ENCODE results near the gene ARHGAP6.

Gene ARHGAP6

DNA sequence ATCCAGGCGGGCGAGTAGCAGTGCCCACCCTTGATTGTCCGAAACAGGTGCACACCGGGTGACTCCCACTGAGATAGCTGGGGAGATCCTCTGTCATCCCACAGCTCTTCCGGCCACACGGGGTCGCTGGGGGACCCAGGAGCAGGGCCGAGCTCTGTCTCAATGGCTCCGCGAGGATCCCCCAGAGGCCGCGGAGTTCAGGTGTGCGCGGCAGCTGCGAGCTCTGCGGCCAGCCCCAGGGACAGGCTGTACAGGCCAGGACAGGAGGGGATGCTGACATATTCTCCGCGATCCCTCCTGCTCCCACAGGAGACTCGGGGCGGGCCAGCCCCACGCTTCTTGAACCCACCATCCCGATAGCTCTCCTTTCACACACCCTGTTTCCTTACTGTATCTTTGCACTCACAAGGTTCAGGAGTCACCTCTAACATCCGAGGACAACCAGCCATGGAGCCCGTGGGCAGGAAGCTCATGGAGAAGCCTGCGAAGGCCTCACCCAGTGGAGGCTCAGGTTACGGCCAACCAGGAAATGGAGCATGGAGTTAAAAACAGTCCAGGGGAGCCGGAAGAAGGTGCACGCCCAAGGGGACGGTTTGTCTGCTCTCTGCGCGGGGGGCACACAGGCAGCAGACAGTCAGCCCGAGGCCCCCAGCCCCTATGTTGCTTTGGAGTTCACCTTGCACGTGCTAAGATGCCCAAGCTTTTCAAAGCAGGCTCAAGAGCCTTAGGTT, 450.4 kb downstream of the ARHGAP6 start:
- no peak for DNase-seq (ENCODE audit: low read depth)

DNA sequence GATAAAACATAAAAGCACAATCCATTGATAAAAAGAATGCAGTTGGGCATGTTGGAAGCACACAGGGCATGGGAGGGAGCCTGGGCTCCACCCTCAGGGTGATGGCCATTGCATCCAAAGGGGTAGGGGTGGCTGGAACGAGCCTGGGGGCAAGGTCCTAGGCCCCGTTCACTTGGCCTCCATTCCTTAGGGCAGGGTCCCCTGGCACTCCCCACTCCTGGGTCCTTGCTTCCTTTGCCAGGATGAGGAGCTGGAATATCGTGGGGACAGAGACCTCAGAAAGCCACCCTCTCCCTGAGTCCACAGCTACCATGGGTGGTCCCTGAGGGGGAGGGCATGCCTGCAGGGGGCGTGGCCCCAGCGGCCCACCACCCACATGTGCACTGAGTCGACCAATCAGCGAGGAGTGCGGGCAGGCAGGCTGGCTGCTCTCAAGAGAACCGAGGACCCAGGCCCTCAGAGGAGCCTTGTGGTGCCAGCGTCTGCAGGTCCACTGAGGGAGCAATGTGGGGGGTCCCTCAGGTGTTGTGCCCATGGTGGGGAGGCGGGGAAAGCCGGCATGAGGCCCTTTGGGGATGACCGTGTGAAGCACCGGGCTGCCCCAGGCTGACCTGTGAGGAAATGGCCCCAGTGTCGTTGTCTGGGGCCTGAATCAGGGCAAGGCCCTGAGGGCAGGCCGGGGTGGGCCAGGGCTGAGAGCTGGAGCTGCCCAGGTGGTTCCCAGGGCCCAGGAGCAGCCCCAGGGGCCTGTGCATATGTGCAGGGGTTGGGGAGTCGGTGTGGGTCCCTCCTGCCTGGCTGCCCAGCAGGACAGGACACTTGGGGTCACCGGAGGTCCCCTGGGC, 451.2 kb downstream of the ARHGAP6 start:
- DNase-seq (ENCODE audit: low read depth): no peak

DNA sequence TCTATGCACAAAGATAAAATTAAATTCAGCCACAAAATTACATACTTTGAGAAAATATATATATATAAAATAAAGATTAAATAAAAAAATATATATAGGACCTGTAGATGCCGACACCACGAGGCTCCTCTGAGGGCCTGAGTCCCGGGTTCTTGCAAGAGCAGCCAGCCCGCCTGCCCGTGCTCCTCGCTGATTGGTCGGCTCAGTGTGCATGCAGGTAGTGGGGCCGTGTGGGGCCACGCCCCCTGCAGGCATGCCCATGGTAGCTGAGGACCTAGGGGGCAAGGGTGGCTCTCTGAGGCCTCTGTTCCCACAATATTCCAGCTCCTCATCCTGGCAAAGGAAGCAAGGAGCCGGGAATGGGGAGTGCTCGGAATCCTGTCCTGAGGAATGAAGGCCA, 453.0 kb downstream of the ARHGAP6 start:
- DNase-seq (ENCODE audit: low read depth): no peak

DNA sequence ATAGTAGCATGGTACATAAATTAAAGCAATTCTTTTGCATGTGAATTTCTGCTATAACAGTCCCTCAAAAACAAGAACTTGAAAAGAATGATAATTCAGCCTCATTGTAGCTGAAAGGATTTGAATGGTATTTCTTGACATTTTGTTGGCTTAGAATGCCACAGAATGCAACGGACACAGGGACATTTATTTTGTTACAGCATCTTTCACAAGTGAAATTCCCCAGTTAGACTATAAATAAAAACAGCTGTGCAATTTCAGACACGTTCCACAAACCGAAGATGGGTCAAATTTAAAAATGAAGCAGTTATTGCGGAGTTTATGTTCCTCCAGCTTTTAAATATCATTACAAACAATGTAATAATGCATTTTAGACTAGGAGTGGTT, 455.3 kb downstream of the ARHGAP6 start:
- DNase-seq (ENCODE audit: low read depth): no peak

DNA sequence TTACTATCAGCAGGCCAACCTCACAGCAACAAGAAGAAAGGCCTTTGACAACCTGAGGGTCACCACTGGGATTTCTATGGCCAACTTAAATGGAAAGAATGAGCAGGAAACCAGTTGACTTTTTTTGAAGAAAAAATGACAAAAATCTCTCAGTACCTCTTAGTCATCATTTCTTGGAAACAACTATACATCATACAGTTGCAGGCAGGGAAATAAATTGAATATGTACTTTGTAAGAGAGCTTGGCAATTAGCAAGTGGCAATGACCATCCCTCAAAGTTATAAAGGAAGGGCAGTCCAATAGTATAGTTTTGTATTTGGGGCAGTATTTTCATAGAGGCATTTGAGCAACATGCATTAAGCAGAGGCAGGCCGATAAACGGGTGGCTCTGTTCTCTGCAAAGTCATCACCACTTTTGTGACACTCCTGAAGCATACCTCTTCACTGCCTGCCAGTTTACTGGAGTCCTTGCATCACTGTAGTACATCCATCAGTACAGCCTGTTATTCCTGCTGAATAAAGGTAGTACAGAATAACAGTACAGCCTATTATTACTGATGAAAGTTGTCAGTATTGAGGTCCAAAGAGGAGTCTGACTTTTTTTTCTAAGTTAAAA, 455.8 kb downstream of the ARHGAP6 start:
- no peak for DNase-seq (ENCODE audit: low read depth)

DNA sequence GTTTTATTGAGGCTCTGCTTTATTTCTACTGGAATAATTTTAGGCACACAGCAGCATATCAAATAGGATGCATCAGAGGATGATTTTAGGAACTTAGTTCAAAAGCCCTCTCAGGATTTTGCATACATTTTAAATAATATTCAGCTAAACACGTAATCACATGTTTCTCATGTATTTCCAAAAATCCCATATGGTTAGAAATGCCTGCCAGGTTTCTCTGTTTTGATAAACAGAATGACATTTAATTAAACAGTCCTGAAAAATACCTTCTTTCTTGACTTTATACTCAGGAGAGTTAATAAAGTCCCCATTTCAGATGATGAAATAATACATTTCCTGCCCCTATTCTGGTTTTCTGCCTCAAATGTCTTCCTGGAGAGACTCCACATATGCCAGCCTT, 459.0 kb downstream of the ARHGAP6 start:
- no peak for DNase-seq (ENCODE audit: low read depth)

DNA sequence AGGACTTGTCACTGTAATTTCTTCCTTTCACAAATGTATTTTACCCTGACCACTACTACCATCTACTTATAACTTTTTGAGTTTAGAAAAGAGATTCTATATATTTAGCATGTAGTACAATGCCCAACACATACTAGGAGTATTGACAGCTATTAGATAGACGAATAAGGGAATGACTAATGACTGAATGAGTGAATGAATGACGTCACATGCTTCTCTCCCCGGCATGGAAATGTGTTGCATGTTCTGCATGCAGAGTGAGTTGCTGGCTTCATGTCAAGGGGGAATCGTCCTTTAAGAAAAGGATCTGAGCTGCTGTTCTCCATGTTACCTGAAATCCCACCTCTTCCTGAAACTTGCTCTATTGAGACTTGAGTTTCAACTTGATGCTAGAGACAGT, 459.9 kb downstream of the ARHGAP6 start:
- DNase-seq (ENCODE audit: low read depth): no peak

DNA sequence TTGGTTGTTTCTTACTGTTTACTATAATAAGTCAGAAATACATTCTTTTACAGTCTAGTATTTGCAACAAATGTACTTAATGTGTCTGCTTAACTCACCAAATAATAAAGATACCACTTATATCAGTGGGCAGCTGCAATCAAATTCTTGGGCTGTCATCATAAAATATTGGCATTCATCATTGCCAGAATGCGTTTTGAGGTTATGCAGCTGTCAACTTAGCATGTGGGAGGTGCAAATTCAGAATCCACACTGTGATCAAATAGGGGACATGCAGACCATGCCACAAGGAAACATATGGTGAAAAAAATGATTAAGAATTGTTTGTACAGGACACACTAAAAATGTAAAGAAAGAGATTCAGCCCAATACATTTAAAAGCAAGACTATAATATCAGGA, 468.0 kb downstream of the ARHGAP6 start:
- no peak for DNase-seq (ENCODE audit: low read depth)

DNA sequence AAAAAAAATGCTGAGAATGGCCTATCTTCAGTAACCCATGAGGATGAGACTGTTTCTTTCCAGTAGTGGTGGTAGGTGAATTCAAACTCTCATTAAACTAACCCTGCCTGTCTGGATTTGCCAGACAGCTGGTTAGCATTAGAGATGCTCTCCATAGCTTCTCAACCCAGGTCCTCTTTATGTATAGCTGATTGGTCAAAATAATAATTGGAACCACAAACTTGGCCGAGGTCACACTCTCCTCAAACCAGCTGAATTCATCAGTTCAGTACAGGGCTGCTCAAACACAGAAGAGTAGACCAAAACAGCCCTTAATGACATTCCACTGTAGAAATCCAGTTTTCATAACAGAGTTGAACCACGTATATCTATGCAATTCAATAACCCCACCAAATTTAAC, 469.2 kb downstream of the ARHGAP6 start:
- DNase-seq (ENCODE audit: low read depth): no peak

DNA sequence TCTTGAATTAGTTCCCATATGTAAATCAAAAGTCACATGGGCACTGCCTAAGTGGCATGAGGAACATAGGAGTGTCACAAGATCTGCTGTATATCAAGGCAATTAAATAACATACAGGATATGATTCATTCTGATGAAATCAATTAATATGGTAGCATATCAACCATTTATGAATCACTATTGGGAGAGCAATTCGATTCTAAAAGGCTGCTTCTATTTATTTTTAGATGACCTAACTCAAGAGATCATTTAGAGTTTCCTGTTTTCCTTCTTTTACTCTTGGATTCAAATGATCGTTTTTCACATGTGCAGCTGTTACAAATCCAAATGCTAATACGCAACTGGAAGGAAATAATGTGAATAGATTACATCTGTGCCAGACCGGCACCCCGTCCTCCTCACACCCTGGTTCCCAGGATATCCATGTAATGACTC, 472.7 kb downstream of the ARHGAP6 start:
- DNase-seq (ENCODE audit: low read depth): no peak

DNA sequence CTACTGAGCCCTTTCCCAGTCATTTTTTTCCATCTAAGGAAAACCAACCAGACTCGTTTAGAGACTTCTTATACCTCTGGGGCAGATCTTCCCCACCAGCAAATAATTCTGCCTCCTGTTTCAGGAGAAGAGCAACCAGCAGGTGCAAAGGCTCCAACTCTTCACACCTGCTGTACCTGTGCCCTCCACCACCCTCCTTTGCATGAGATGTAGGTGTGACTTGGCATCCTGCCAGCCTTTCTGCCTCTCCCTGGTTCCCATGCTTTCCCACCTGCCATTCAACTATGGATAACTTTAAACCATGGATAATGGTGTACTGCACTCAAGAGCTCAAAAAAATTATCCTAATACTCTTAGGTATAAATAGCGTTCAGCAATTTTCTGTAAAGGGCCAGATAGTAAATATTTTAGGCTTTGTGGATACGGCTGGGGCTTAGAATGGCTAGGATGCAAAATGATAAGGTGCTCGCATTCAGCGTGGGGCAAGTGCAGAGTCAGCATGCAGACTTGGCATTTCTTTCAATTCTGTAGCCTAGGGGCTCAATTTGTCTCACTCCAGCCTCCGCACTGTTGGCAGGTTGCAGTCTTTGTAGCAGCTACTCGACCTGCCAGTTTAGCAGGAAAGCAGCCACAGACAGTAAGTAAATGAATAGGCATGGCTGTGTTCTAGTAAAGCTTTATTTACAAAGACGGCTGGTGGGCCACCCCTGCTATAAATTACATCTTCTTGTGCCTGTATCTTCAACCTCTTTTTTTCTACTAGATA, 474.8 kb downstream of the ARHGAP6 start:
- DNase-seq (ENCODE audit: low read depth): no peak

DNA sequence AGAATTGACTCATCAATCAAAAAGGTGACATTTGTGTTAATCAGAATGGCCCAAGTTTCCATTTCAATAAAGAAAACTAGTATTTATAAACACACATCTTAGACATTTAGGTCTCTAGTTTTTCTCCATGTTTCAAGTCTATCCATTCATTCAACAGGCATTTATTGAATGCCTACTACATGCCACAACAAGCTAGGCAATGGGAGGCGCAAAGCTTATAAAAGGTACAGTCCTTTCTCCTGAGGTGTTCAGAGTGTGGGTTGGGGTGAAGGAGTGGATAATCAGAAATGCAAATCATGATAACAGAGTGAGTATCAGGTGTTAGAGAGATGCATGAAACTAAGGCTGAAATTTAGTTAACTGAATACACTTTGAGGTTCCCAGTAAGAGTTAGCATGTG, 476.6 kb downstream of the ARHGAP6 start:
- no peak for DNase-seq (ENCODE audit: low read depth)

DNA sequence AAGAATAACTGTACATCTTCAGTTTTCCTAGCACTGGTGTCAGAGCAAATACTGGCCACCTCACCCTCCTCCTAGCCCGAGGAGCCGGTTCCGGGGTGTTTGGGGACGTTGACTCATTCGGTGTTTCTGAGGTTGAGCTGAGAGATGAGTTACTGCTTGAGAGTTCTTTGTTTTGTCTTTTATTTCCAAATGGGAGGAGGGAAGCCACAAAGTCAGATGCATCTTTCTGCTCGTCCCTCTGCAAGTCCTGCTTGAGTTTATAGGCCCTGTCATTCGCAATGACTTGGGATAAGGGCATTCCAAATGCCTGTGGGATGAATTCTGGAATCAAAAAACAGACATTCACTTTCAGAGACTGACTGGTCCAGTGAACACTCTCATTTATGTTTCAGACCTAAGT, 477.1 kb downstream of the ARHGAP6 start:
- DNase-seq (ENCODE audit: low read depth): no peak

DNA sequence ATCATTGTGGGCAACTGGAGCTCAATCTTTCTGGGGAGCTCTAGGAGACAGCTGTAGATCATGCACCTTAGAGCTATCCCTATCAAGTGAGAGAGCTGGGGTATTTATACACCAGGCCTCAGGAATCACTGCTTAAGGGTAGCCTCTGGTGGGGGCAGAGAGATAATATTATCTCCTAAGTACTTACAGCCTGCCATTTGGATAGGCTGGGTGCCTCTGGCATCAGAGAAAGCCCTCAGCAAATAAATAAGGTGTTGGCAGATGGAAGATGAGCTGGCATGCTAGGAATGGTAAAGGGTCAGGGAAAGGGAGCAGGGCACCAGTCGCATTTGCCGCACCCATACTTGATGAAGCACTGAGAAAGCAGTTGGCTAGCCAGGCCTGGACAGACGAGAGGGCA, 478.7 kb downstream of the ARHGAP6 start:
- DNase-seq (ENCODE audit: low read depth): no peak

DNA sequence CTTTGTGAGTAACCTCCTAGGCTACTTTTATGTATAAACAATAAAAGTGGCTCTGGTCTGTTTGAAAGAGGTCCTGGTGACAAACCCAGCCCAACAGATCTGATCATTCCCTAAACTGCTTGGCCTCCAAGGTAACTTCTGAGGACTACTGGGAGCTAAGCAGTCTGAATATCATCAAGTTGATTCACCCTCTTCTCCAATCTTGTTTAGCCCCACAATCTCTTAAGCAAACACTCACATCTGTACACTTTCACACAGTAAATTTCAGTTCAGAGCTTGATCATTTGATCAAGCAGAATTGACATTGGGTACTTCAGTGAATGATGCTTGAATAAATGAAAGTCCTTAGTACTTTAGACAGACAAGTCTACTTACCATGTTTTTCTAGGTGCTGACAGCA, 479.9 kb downstream of the ARHGAP6 start:
- DNase-seq (ENCODE audit: low read depth): no peak

DNA sequence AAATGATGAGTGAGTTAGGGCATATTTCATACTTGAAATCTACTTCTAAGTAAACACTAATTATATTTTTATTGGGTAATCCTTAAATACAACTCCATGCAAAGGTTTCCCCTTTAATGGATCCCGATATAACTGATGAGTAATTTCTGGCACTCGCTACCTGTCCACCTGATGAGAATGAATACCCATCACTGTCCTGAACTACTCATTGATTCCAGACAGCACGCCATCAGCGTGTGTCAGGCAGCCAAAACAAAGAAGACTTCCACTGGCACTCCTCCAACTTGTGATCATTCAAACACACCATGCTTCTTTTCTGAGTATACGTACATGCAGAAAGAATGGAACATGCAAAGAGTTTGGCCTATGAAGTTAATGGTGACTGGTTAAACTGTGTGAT, 485.1 kb downstream of the ARHGAP6 start:
- DNase-seq (ENCODE audit: low read depth): no peak

DNA sequence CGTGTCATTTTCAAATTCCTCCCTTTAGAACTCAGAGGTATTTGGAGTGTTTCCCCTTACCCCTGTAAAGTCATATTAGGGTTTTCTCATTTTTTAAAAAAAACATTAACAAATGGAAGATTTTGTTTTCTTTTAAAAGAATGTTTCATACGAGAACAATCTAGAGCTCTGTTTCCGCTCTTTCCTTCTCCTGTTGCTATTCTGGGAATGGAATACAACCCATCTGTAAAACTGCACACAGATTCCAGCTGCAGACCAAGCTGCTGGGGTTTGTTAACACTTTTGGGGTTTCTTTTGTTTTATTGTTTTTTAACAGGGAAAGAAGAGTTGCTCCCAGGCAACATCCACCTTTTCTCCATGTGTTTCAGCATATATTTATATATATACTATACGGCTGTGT, 493.3 kb downstream of the ARHGAP6 start:
- no peak for DNase-seq (ENCODE audit: low read depth)

DNA sequence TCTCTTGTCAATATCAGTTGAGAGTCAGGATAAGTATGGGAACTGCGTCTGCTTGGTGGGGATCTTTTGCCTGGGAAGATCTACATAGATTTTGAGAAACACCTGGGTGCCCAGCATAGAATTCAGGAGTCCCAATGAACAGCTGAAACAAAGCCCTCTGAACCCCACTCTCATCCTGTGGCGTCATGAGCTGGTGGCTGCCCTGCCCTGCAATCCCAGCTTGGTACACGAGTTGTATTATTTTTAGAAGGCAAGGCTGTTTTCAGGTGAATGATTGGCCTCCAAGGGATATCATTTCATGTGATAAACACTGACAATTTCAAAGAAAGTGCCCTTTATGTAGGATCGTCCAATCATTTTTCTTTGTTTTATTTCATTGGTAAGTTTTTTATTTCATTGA, 493.8 kb downstream of the ARHGAP6 start:
- DNase-seq (ENCODE audit: low read depth): no peak

DNA sequence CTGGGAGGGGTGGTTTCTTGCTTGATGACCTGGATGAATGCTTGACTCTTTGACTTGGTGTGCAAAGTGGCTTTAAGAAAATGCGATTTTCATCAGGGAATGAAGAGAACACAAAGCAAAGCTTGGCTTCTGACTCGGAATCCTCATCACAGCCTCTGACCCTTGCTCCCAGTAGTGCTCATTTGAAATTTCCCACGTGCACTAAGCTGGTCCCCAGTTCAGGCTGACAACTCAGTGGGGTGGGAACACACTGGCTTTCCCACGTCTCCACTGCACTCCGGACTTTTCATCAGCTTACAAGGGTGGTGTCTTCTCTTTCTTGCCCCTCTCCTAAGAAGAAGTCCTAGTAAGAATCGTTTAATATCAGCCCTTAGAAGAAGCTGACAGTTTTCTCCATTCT, 501.3 kb downstream of the ARHGAP6 start:
- DNase-seq (ENCODE audit: low read depth): no peak

DNA sequence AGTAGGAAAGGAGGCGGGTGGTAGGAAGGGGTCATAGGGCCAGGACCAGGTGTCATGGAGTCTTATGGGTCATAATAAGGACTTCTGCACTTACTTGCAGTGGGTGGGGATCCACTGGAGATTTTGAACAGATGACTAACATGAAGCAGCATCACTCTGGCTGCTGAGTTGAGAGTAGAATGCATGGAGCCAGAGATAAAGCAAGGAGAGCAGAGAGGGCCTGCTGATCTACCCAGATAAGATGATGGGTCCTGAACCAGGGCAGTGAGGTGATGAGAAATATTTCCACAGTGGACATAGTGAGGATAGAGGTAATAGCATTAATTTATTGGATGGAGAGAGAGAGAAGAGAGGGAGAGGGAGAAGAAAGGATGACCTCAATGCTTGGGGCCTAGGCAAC, 506.6 kb downstream of the ARHGAP6 start:
- no peak for DNase-seq (ENCODE audit: low read depth)

DNA sequence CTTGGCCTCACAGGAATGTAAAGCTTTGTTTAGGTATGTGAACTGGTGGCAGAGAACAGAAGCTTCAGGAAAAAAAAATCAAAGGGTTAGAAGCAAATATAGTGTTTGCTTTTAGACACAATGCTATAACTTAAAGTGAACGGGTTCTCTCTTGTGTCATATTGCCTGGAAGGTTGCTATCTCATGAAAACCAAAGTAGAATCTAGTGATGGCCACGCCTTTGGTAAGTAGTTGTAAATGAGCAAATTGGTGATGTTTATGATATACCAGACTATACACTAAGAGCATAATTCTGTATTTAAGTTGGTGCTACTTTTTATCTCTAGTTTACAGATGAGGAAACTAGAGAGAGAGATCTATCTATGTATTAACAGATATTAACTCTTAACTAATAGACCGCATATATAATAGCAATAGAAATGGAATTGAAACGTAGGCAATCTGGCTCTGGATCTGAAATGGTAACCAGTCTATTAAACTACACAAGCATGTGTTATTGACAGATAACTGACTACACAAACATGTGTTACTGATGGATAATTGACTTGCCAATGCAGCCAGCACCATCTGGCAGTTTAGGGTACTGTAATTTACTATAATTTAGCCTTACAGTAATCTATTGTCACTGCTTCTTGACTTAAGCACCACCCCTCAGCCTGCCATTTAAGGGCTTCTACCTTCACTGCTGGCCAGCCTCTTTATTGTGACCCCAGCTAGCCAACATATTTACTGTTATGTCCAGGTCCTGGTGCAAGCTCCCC, 513.7 kb downstream of the ARHGAP6 start:
- no peak for DNase-seq (ENCODE audit: low read depth)

DNA sequence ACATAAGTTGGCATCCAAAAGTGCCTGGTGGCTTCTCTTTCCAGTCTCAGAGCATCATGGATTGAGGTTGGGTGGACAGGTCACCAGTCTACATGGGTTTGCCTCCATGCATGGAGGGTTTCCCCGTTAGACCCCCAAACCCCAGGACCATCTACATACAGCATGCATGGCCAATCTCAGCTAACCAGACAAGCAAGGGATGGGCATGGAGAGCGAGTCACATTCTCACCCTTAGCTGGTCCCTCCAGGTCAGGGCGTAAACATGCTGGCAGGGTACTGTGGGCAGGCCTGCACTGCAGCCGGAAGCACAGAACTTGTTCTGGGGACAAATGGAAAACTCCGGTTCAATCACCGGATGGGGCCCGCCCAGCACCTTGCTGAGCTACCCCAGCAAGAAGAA, 517.3 kb downstream of the ARHGAP6 start:
- DNase-seq (ENCODE audit: low read depth): no peak

Measured in activated T-helper 1 cell treated with Interleukin-2 at 50 U/mL for 16 hours (primary cell).